COLO668 (cell line): ENCODE data around the gene TOMM70.
A peak's percentile ranks its signal among the peaks of the same experiment; 100 is the strongest.
"Not testable (repeated sequence)": the region's sequence is repeated elsewhere in the genome, so short reads cannot be mapped to it uniquely, and the experiment has no call there.

Experiments used
- DNase-seq: peaks from one replicate; lab custom pipeline; 2025; ENCODE audit not compliant: unreplicated experiment; lab: John Stamatoyannopoulos, UW

The TOMM70 gene

GRCh38 chr3:100329800-100330489, 70.9 kb downstream of the TOMM70 start:
- peak; percentile 1 for DNase-seq

GRCh38 chr3:100327377-100327776, 73.5 kb downstream of the TOMM70 start:
- not testable (repeated sequence) for DNase-seq

- no peak for DNase-seq
Observed at GRCh38 chr3:100325827-100326226, 75.1 kb downstream of the TOMM70 start.

GRCh38 chr3:100324044-100324443, 76.8 kb downstream of the TOMM70 start:
- DNase-seq: no peak

GRCh38 chr3:100319951-100320350, 80.9 kb downstream of the TOMM70 start:
- no peak for DNase-seq

GRCh38 chr3:100317912-100318311, 83.0 kb downstream of the TOMM70 start:
- no peak for DNase-seq

- DNase-seq: peak; percentile 0
Observed at GRCh38 chr3:100316641-100317069, 84.2 kb downstream of the TOMM70 start.
